HepG2 (cell line): ENCODE data around the gene OASL. TPM values are rescaled to one million over a fixed set of nuclear protein-coding genes. Genes with fewer than 3 reads are reported as not detected.

Source experiments
- ATAC-seq: fragments of 200-7000 bp; cut with Tn5 transposase; 3 replicates; pipeline ENCODE4 v1.9.1; 2020; ENCODE audit warnings: mild to moderate bottlenecking, moderate library complexity
- BruUV-seq: library from RNA; stranded (reverse); fragments of 400-500 nt; replicated peaks from 2 replicates; lab custom pipeline; 2021; lab: Mats Ljungman, UMichigan
- CTCF ChIA-PET: fragments of 300-600 bp; formaldehyde crosslinking; extraction: SDS; loops from one replicate; lab custom pipeline; 2021; ENCODE audit warnings: low total read pairs, inconsistent platforms, low intra/inter-chr PET ratio; lab: Yijun Ruan, JAX
- POLR2A ChIA-PET: fragments of 350-600 bp; sonication (Branson Sonifier 250); formaldehyde crosslinking; loops from one replicate; lab custom pipeline; 2020; ENCODE audit warnings: antibody characterized with exemption, inconsistent platforms; lab: Yijun Ruan, JAX
- DNase-seq: peaks from one replicate; pipeline ENCODE4 v3.0.0-alpha.2; 2015; ENCODE audit warnings: low spot score
- FAIRE-seq: peaks from 3 replicates; lab custom pipeline; 2011; peaks lifted over from hg19 to GRCh38; lab: Jason Lieb, UNC
- H2AFZ ChIP-seq: one replicate; pipeline ENCODE4 v1.6.1; 2011; ENCODE audit warnings: low read length, inconsistent platforms
- H3K27ac ChIP-seq: fragments of 300-600 bp; 3 replicates; pipeline ENCODE4 v1.8.0; 2011; ENCODE audit warnings: mixed run types, mild to moderate bottlenecking, mixed read lengths, low read length, inconsistent platforms; ENCODE audit not compliant: insufficient read depth; ENCODE audit errors: extremely low read length
- H3K27me3 ChIP-seq, 2 experiments: fragments of 200-600 bp in 1 of 2; 2 replicates in 1 of 2; 3 replicates in 1 of 2; pipeline versions ENCODE4 v1.6.0 to v1.8.0; 2011; ENCODE audit warnings: low read length in 2 of 2, mild to moderate bottlenecking in 2 of 2, moderate library complexity in 2 of 2, inconsistent platforms in 1 of 2; ENCODE audit not compliant: insufficient read depth in 2 of 2, control insufficient read depth in 1 of 2
- H3K36me3 ChIP-seq, 2 experiments: fragments of 200-600 bp in 1 of 2; replicated peaks in 1 of 2; 2 replicates in 1 of 2; 3 replicates in 1 of 2; pipeline versions ENCODE4 v1.5.1 to v1.8.0; 2011; ENCODE audit warnings: low read length in 2 of 2, inconsistent platforms in 1 of 2; ENCODE audit not compliant: insufficient read depth in 2 of 2, control insufficient read depth in 1 of 2
- H3K4me1 ChIP-seq: 2 replicates; pipeline ENCODE4 v1.5.1; 2012; ENCODE audit warnings: low read length, inconsistent platforms; ENCODE audit not compliant: insufficient read depth
- H3K4me2 ChIP-seq: 2 replicates; pipeline ENCODE4 v1.6.0; 2011; ENCODE audit warnings: low read depth, low read length, inconsistent platforms
- H3K4me3 ChIP-seq, 3 experiments: fragments of 200-600 bp in 1 of 3; sonication (generic), shearing (Covaris generic) in 1 of 3; replicated peaks in 1 of 3; 2 replicates each; pipeline ENCODE4 v1.5.1; 2011 to 2016; ENCODE audit warnings: low read length in 3 of 3, inconsistent platforms in 2 of 3, low read depth in 2 of 3, mild to moderate bottlenecking in 2 of 3, control low read depth in 1 of 3, mixed read lengths in 1 of 3; ENCODE audit not compliant: insufficient read depth in 1 of 3
- H3K79me2 ChIP-seq: one replicate; pipeline ENCODE4 v1.6.1; 2011; ENCODE audit warnings: low read length, inconsistent platforms; ENCODE audit not compliant: insufficient read depth
- H3K9ac ChIP-seq: 2 replicates; pipeline ENCODE4 v1.6.0; 2011; ENCODE audit warnings: mild to moderate bottlenecking, low read depth, low read length, inconsistent platforms; ENCODE audit not compliant: insufficient read depth
- H3K9me3 ChIP-seq: 2 replicates; pipeline ENCODE4 v1.5.1; 2012; ENCODE audit warnings: mild to moderate bottlenecking, low read length
- H4K20me1 ChIP-seq: 2 replicates; pipeline ENCODE4 v1.6.0; 2011; ENCODE audit warnings: inconsistent platforms, mild to moderate bottlenecking, low read length, moderate library complexity; ENCODE audit not compliant: insufficient read depth
- AGO2 ChIP-seq: fragments of 200-400 bp; formaldehyde crosslinking; optimal IDR thresholded peaks from 2 replicates; pipeline ENCODE3; 2017; ENCODE audit warnings: mild to moderate bottlenecking, low read depth, low read length, moderate library complexity
- AKAP8 ChIP-seq: sonication (generic); formaldehyde crosslinking; IDR thresholded peaks from 2 replicates; pipeline ENCODE4 v1.5.1; 2020; ENCODE audit warnings: mild to moderate bottlenecking, missing genetic modification reagents
- ARID2 ChIP-seq: sonication (generic); formaldehyde crosslinking; IDR thresholded peaks from 2 replicates; pipeline ENCODE4 v1.8.1; 2022; ENCODE audit warnings: mild to moderate bottlenecking, missing genetic modification reagents, borderline replicate concordance
- ESRRA ChIP-seq: sonication (generic); formaldehyde crosslinking; IDR thresholded peaks from 2 replicates; pipeline ENCODE4 v1.5.1; 2020; ENCODE audit warnings: mild to moderate bottlenecking, low read depth, missing genetic modification reagents
- HNRNPK ChIP-seq: fragments of 200-400 bp; formaldehyde crosslinking; IDR thresholded peaks from 2 replicates; pipeline ENCODE4 v1.6.1; 2018; ENCODE audit warnings: low read length, low read depth, moderate library complexity, mild to moderate bottlenecking; ENCODE audit not compliant: poor library complexity, severe bottlenecking
- NCOA1 ChIP-seq: sonication (generic); formaldehyde crosslinking; IDR thresholded peaks from 2 replicates; pipeline ENCODE4 v1.9.0; 2021; ENCODE audit warnings: missing genetic modification reagents
- POLR2A ChIP-seq, 2 experiments: IDR thresholded peaks; 2 replicates each; pipeline ENCODE4 v1.6.1; 2011; ENCODE audit warnings: low read depth in 2 of 2, low read length in 2 of 2, mild to moderate bottlenecking in 1 of 2, moderate library complexity in 1 of 2; ENCODE audit not compliant: insufficient read depth in 1 of 2
- RBFOX2 ChIP-seq: fragments of 200-400 bp; formaldehyde crosslinking; IDR thresholded peaks from 2 replicates; pipeline ENCODE4 v1.6.1; 2017; ENCODE audit warnings: low read depth, mild to moderate bottlenecking, low read length
- RFXAP ChIP-seq: sonication (generic); formaldehyde crosslinking; IDR thresholded peaks from 2 replicates; pipeline ENCODE4 v1.4.0; 2020; ENCODE audit warnings: missing genetic modification reagents, borderline replicate concordance
- YEATS4 ChIP-seq: sonication (generic); formaldehyde crosslinking; IDR thresholded peaks from 2 replicates; pipeline ENCODE4 v1.4.0; 2020; ENCODE audit warnings: missing genetic modification reagents, borderline replicate concordance
- ZKSCAN5 ChIP-seq: sonication (generic); formaldehyde crosslinking; IDR thresholded peaks from 2 replicates; pipeline ENCODE4 v1.5.1; 2020; ENCODE audit warnings: mild to moderate bottlenecking, missing genetic modification reagents
- ZNF747 ChIP-seq: sonication (generic); formaldehyde crosslinking; IDR thresholded peaks from 2 replicates; pipeline ENCODE4 v1.8.1; 2023; ENCODE audit warnings: missing genetic modification reagents, mild to moderate bottlenecking, borderline replicate concordance
- WGBS: methylation state at CpG from one replicate; pipeline ENCODE4 v1.1.6; 2017; ENCODE audit warnings: low lambda C conversion rate; 5-methylcytosine and 5-hydroxymethylcytosine counted together
- in situ Hi-C: cut with HindIII; loops from 2 replicates; pipeline ENCODE4 v1.10.0; 2017; ENCODE audit warnings: low pct_unique_long_range_greater_than_20kb; ENCODE audit not compliant: extremely low pct_ligation_motif_present
- intact Hi-C: fragments of 100-400 bp; cut with micrococcal nuclease; formaldehyde crosslinking; loops from one replicate; pipeline ENCODE4 v1.10.0; 2022; ENCODE audit not compliant: unreplicated experiment
- polyA plus RNA-seq, 8 experiments: library from polyadenylated mRNA; depleted of rRNA in 3 of 8; stranded (reverse) in 7 of 8; unstranded in 1 of 8; fragments of >200 nt; fragmentation: Illumina TruSeq in 4 of 8; extraction: Trizol in 4 of 8; gene quantifications; 2 replicates each; pipeline versions ENCODE4 v1.2.1 to v1.2.3, GENCODE V29; 2011 to 2016; ENCODE audit warnings: low read depth in 4 of 8, missing spikeins in 1 of 8, mixed read lengths in 1 of 8; ENCODE audit not compliant: insufficient read depth in 1 of 8
- total RNA-seq, 5 experiments: library from RNA; depleted of rRNA; stranded (reverse); fragments of >200 nt; fragmentation: Illumina TruSeq; extraction: Trizol; gene quantifications; 2 replicates each; pipeline ENCODE4 v1.2.3, GENCODE V29; 2016; ENCODE audit warnings: low read depth in 1 of 5
- TF ChIP-seq, protein P1 (sequence below): sonication (generic); formaldehyde crosslinking; IDR thresholded peaks from 2 replicates; pipeline ENCODE4 v1.5.1; 2020; ENCODE audit warnings: missing genetic modification reagents, mild to moderate bottlenecking, borderline replicate concordance

The OASL gene
- total and polyA plus RNA-seq, 2 of the 13 experiments (the other 11 are each of a cell fraction or from before 2014, with no cell fraction given): 0.11 to 0.22 TPM

GRCh38 chr12:120999191-121000120, 39.6 kb downstream of the OASL start:
- in situ Hi-C loops (no loop called here), intact Hi-C loops (no loop called here)
- WGBS: 97% methylated on average over 18 of the region's 23 CpGs
- POLR2A ChIA-PET: interaction anchor here (1.2 to 6.7 kb wide), 3 partner anchors 20 to 26 kb away, joined by 4 to 114 read pairs (median 35); partner anchors contain the start of gene HNF1A
- Histone ChIP-seq H2AFZ (no peak overlapping the region), H3K4me2 (no peak overlapping the region), H3K9me3 (no peaks in the 10 kb centered on the region), H3K4me3 (no peak overlapping the region), H3K27ac (no peak overlapping the region), H3K27me3 (no peaks in the 10 kb centered on the region), H3K9ac (no peak overlapping the region), H3K79me2 (no peaks in the 10 kb centered on the region), H3K4me1 (peaks cover 16% of the 10 kb centered on the region; the same call in 1 of the 2 replicates), H4K20me1 (no peaks in the 10 kb centered on the region), H3K36me3 (peaks cover 55 to 95% of the 10 kb centered on the region in 2 experiments)
- no TSS peak for BruUV-seq
- TF ChIP-seq ZNF747 (no peak), RBFOX2 (peak; percentile 59), ZKSCAN5 (CRISPR knock-in tag) (no peak), AKAP8 (CRISPR knock-in tag) (no peak), NCOA1 (CRISPR knock-in tag) (no peak), YEATS4 (no peak), ARID2 (CRISPR knock-in tag) (no peak), POLR2A (IDR thresholded peaks at IDR 0.05; ENCODE audit: insufficient read depth in 1 of 2, low read depth in 2 of 2, low read length in 2 of 2) (peak in 1 of 2 experiments; percentile 32; a peak in 1 of 4 replicates), HNRNPK (peak; percentile 41), ESRRA (no peak), AGO2 (peak; percentile 95), RFXAP (CRISPR knock-in tag) (no peak)
- TF ChIP-seq, protein P1, sequence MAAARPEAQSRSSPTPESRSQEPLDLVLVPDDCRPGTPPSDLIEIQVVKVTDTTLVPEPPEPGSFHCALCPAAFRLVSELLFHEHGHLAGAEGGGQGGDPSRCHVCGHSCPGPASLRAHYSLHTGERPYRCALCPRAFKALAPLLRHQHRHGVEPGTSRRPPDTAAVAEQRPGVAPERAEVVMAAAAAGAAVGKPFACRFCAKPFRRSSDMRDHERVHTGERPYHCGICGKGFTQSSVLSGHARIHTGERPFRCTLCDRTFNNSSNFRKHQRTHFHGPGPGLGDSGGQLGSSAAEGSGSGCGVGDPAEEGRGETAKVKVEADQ (CRISPR knock-in tag): no peak
- DNase-seq: no peak
- ATAC-seq: peak; percentile 4; the same call in 1 of the 3 replicates
- CTCF ChIA-PET: no interaction called here
- FAIRE-seq: no peak
